Stomach (tissue), 9 donors: ENCODE data around the gene RFX2. TPM values are rescaled to one million over a fixed set of nuclear protein-coding genes. Genes with fewer than 3 reads are reported as not detected.

ENCODE experiments used
- DNase-seq, 2 donors: peaks; one replicate each; pipeline versions ENCODE4 v3.0.0 to v3.0.0-alpha.2; 2013 to 2019
- H3K27ac ChIP-seq, 5 donors: fragments of 200-600 bp in 4 of 5; sonication (generic) in 4 of 5; one replicate each; pipeline ENCODE4 v1.5.1; 2013 to 2019; ENCODE audit warnings: mild to moderate bottlenecking in 1 of 5, moderate library complexity in 1 of 5
- H3K27me3 ChIP-seq, 3 donors: fragments of 200-600 bp; sonication (generic); one replicate each; pipeline ENCODE4 v1.5.1; 2017 to 2019; ENCODE audit warnings: mixed run types in 1 of 3
- H3K36me3 ChIP-seq, 4 donors: fragments of 200-600 bp; sonication (generic); 1 replicate in 3 of 4; 2 replicates in 1 of 4; pipeline ENCODE4 v1.5.1; 2016 to 2019
- H3K4me1 ChIP-seq, 4 donors: fragments of 200-600 bp; sonication (generic); one replicate each; pipeline ENCODE4 v1.5.1; 2016 to 2019
- H3K4me3 ChIP-seq, 4 donors: fragments of 200-600 bp; sonication (generic) in 3 of 4; one replicate each; pipeline ENCODE4 v1.5.1; 2016 to 2019; ENCODE audit warnings: mild to moderate bottlenecking in 1 of 4
- H3K9me3 ChIP-seq, 4 donors: fragments of 200-600 bp; sonication (generic); one replicate each; pipeline ENCODE4 v1.5.1; 2016 to 2019
- CTCF ChIP-seq, 7 experiments: fragments of 450-650 bp in 4 of 7; fragments of 200-600 bp in 3 of 7; sonication (generic) in 3 of 7; IDR thresholded peaks; one replicate each; pipeline ENCODE4 v1.5.1; 2016 to 2019; ENCODE audit warnings: antibody characterized with exemption in 7 of 7, control low read depth in 2 of 7, mild to moderate bottlenecking in 1 of 7
- EP300 ChIP-seq: sonication (generic); formaldehyde crosslinking; IDR thresholded peaks from one replicate; pipeline ENCODE4 v1.6.1; 2017; ENCODE audit warnings: antibody characterized with exemption
- POLR2A ChIP-seq, 4 donors: fragments of 450-650 bp; IDR thresholded peaks; one replicate each; pipeline ENCODE4 v1.6.1; 2016; ENCODE audit warnings: antibody characterized with exemption in 4 of 4, control low read depth in 2 of 4, mild to moderate bottlenecking in 1 of 4, moderate library complexity in 1 of 4
- POLR2AphosphoS5 ChIP-seq, 3 donors: sonication (generic); formaldehyde crosslinking; IDR thresholded peaks; one replicate each; pipeline ENCODE4 v1.6.1; 2016; ENCODE audit warnings: antibody characterized with exemption in 3 of 3
- WGBS, 5 donors: extraction: QIAGEN DNeasy Blood & Tissue Kit in 3 of 5; methylation state at CpG; one replicate each; pipeline versions ENCODE4 v1.1.5 to v1.1.7; 2013 to 2018; 5-methylcytosine and 5-hydroxymethylcytosine counted together
- intact Hi-C: fragments of 100-400 bp; cut with DNase I; formaldehyde crosslinking; loops from one replicate; pipeline ENCODE4 v1.15.1; 2023; ENCODE audit warnings: low total_unique reads
- polyA plus RNA-seq, 3 donors: library from polyadenylated mRNA; stranded (reverse); fragments of 200-250 nt; gene quantifications; one replicate each; pipeline ENCODE4 v1.2.3, GENCODE V29; 2013
- total RNA-seq, 5 donors: library from RNA; depleted of rRNA; stranded (reverse); fragments of >200 nt; gene quantifications; one replicate each; pipeline versions ENCODE4 v1.1.0 to v1.2.3, GENCODE V29; 2014 to 2016
- donor health status: healthy with polysubstance abuse.
- donor health status: Bipolar disorder and iron deficiency.
- donor health status: healthy.

The RFX2 gene
- total and polyA plus RNA-seq, 8 donors, result 1.2 to 123 (median 8.0) TPM

GRCh38 chr19:6045108-6045507 lies 65.2 kb downstream of the RFX2 start:
- intact Hi-C loops, result no loop called here
- Histone ChIP-seq H3K4me1 (peaks cover 6 to 22% (median 16%) of the 10 kb centered on the region in 4 donors), H3K9me3 (no peaks in the 10 kb centered on the region), H3K27me3 (no peaks in the 10 kb centered on the region), H3K36me3 (peaks cover 0 to 55% (median 36%) of the 10 kb centered on the region in 4 donors), H3K4me3 (no peak overlapping the region), H3K27ac (no peak overlapping the region)
- TF ChIP-seq POLR2A (IDR thresholded peaks at IDR 0.05), result no peak
- no peak for TF ChIP-seq EP300
- TF ChIP-seq CTCF (IDR thresholded peaks at IDR 0.05), result no peak
- no peak for TF ChIP-seq POLR2AphosphoS5 (IDR thresholded peaks at IDR 0.05)
- WGBS, 5 donors, result 89 to 96% (median 94%) methylated on average over 7 of the region's 7 CpGs
- no peak for DNase-seq

- no peak overlapping the region for H3K4me3 ChIP-seq
- intact Hi-C loops, result no loop called here
- H3K27ac ChIP-seq, result no peak overlapping the region
- H3K27me3 ChIP-seq, result no peaks in the 10 kb centered on the region
- TF ChIP-seq POLR2AphosphoS5 (IDR thresholded peaks at IDR 0.05) (no peak), EP300 (no peak), CTCF (IDR thresholded peaks at IDR 0.05) (no peak), POLR2A (IDR thresholded peaks at IDR 0.05) (no peak)
- DNase-seq, result no peak
- no peaks in the 10 kb centered on the region for H3K9me3 ChIP-seq
- H3K36me3 ChIP-seq, result peaks cover 0 to 63% (median 45%) of the 10 kb centered on the region in 4 donors
- 91 to 96% (median 93%) methylated on average over 19 to 21 of the region's 21 CpGs for WGBS, 5 donors
- peaks cover 6 to 22% (median 15%) of the 10 kb centered on the region in 4 donors for H3K4me1 ChIP-seq
These were observed 66.1 kb downstream of the RFX2 start for GRCh38 chr19:6044056-6044805.

- Histone ChIP-seq H3K4me1 (peaks cover 3 to 10% (median 8%) of the 10 kb centered on the region in 4 donors), H3K27ac (no peak overlapping the region), H3K36me3 (peaks cover 0 to 63% (median 45%) of the 10 kb centered on the region in 4 donors), H3K27me3 (no peaks in the 10 kb centered on the region), H3K4me3 (no peak overlapping the region), H3K9me3 (no peaks in the 10 kb centered on the region)
- TF ChIP-seq POLR2AphosphoS5 (IDR thresholded peaks at IDR 0.05) (no peak), CTCF (IDR thresholded peaks at IDR 0.05) (no peak), POLR2A (IDR thresholded peaks at IDR 0.05) (no peak), EP300 (no peak)
- intact Hi-C loops, result no loop called here
- 80 to 88% (median 86%) methylated on average over 10 to 12 of the region's 12 CpGs for WGBS, 5 donors
- no peak for DNase-seq
These were observed 67.2 kb downstream of the RFX2 start for GRCh38 chr19:6042776-6043726.

- no peaks in the 10 kb centered on the region for H3K9me3 ChIP-seq
- intact Hi-C loops, result no loop called here
- DNase-seq, result no peak
- H3K27me3 ChIP-seq, result no peaks in the 10 kb centered on the region
- H3K36me3 ChIP-seq, result peaks cover 0 to 71% (median 45%) of the 10 kb centered on the region in 4 donors
- 89 to 94% (median 93%) methylated on average over 25 to 27 of the region's 27 CpGs for WGBS, 5 donors
- TF ChIP-seq POLR2AphosphoS5 (IDR thresholded peaks at IDR 0.05), result no peak
- no peak overlapping the region for H3K27ac ChIP-seq
- no peaks in the 10 kb centered on the region for H3K4me1 ChIP-seq
- no peak overlapping the region for H3K4me3 ChIP-seq
These were observed 68.3 kb downstream of the RFX2 start for GRCh38 chr19:6041991-6042481.
